ENCODE results near the gene RAB20. TPM values are rescaled to one million over a fixed set of nuclear protein-coding genes. Genes with fewer than 3 reads are reported as not detected.

RAB20 gene
- total and polyA plus RNA-seq, 2 experiments from 2014 or later: 2.7 to 6.4 TPM

- peak overlapping the region; percentile 99 for H2AFZ ChIP-seq
- peak overlapping the region; percentile 100 for H3K4me2 ChIP-seq (ENCODE audit: unreplicated experiment)
Observed at GRCh38 chr13:110562696-110563462, 1.4 kb upstream of the RAB20 start.

GRCh38 chr13:110562036-110562597 lies 595 bp upstream of the RAB20 start:
- TF ChIP-seq EZH2 (IDR thresholded peaks at IDR 0.05; ENCODE audit: insufficient read depth, poor library complexity, severe bottlenecking) (no peak), EZH2phosphoT487 (IDR thresholded peaks at IDR 0.05; ENCODE audit: insufficient read depth, low read depth) (no peak)
- Histone ChIP-seq H3K9ac (peak overlapping the region; percentile 79), H3K27me3 (replicated peaks; ENCODE audit: insufficient read depth) (no peaks in the 10 kb centered on the region), H2AFZ (peak overlapping the region; percentile 99), H3K4me2 (ENCODE audit: unreplicated experiment) (peak overlapping the region; percentile 100), H3K79me2 (ENCODE audit: insufficient read depth) (no peaks in the 10 kb centered on the region), H3F3A (ENCODE audit: insufficient read depth) (peaks cover 27% of the 10 kb centered on the region), H3K4me1 (ENCODE audit: insufficient read depth) (no peaks in the 10 kb centered on the region; the same call in 1 of the 2 replicates), H4K20me1 (ENCODE audit: insufficient read depth) (no peaks in the 10 kb centered on the region), H3K9me2 (ENCODE audit: insufficient read depth) (no peaks in the 10 kb centered on the region), H3K36me3 (ENCODE audit: low read depth) (no peaks in the 10 kb centered on the region), H3K9me3 (ENCODE audit: low read depth) (no peaks in the 10 kb centered on the region), H3K4me3 (peak overlapping the region; percentile 100), H3K27ac (no peak overlapping the region)
- peak; percentile 59 for DNase-seq
- 8 to 10% methylated on average over 24 of the region's 24 CpGs for WGBS, 2 experiments (ENCODE audit: low coverage in 1 of 2, low lambda C conversion rate in 2 of 2, missing lambda C conversion rate in 2 of 2)
- in situ Hi-C loops (cut with MboI): no loop called here

More at GRCh38 chr13:110562696-110563462, 1.4 kb upstream of the RAB20 start:
- 92 to 93% methylated on average over 17 of the region's 17 CpGs for WGBS, 2 experiments (ENCODE audit: low coverage in 1 of 2, low lambda C conversion rate in 2 of 2, missing lambda C conversion rate in 2 of 2)
- Histone ChIP-seq H3F3A (ENCODE audit: insufficient read depth) (peaks cover 27% of the 10 kb centered on the region), H3K36me3 (ENCODE audit: low read depth) (no peaks in the 10 kb centered on the region), H4K20me1 (ENCODE audit: insufficient read depth) (no peaks in the 10 kb centered on the region), H3K27me3 (replicated peaks; ENCODE audit: insufficient read depth) (no peaks in the 10 kb centered on the region), H3K4me1 (ENCODE audit: insufficient read depth) (no peaks in the 10 kb centered on the region; the same call in 1 of the 2 replicates), H3K27ac (no peak overlapping the region), H3K9me3 (ENCODE audit: low read depth) (no peaks in the 10 kb centered on the region), H3K9me2 (ENCODE audit: insufficient read depth) (no peaks in the 10 kb centered on the region), H3K79me2 (ENCODE audit: insufficient read depth) (no peaks in the 10 kb centered on the region), H3K4me3 (peak overlapping the region; percentile 100), H3K9ac (peak overlapping the region; percentile 79; the same call in 1 of the 2 replicates)
- in situ Hi-C loops (cut with MboI): no loop called here
- no peak for TF ChIP-seq EZH2 (IDR thresholded peaks at IDR 0.05; ENCODE audit: insufficient read depth, poor library complexity, severe bottlenecking)
- no peak for TF ChIP-seq EZH2phosphoT487 (IDR thresholded peaks at IDR 0.05; ENCODE audit: insufficient read depth, low read depth)
- DNase-seq: no peak

- Histone ChIP-seq H3K4me3 (peak overlapping the region; percentile 100), H3K9ac (peak overlapping the region; percentile 51), H4K20me1 (ENCODE audit: insufficient read depth) (no peaks in the 10 kb centered on the region), H3K4me1 (ENCODE audit: insufficient read depth) (no peaks in the 10 kb centered on the region; the same call in 1 of the 2 replicates), H3K9me2 (ENCODE audit: insufficient read depth) (no peaks in the 10 kb centered on the region), H3K9me3 (ENCODE audit: low read depth) (no peaks in the 10 kb centered on the region), H3K79me2 (ENCODE audit: insufficient read depth) (no peaks in the 10 kb centered on the region), H3K36me3 (ENCODE audit: low read depth) (no peaks in the 10 kb centered on the region), H3K27me3 (replicated peaks; ENCODE audit: insufficient read depth) (no peaks in the 10 kb centered on the region), H2AFZ (peak overlapping the region; percentile 99), H3F3A (ENCODE audit: insufficient read depth) (peaks cover 27% of the 10 kb centered on the region), H3K27ac (no peak overlapping the region), H3K4me2 (ENCODE audit: unreplicated experiment) (peak overlapping the region; percentile 81)
- 4 to 5% methylated on average over 25 to 29 of the region's 29 CpGs for WGBS, 2 experiments (ENCODE audit: low coverage in 1 of 2, low lambda C conversion rate in 2 of 2, missing lambda C conversion rate in 2 of 2)
- no peak for TF ChIP-seq EZH2 (IDR thresholded peaks at IDR 0.05; ENCODE audit: insufficient read depth, poor library complexity, severe bottlenecking)
- TF ChIP-seq EZH2phosphoT487 (IDR thresholded peaks at IDR 0.05; ENCODE audit: insufficient read depth, low read depth): no peak
- in situ Hi-C loops (cut with MboI): no loop called here
- DNase-seq: peak; percentile 54
Observed at GRCh38 chr13:110560601-110561343, 750 bp downstream of the RAB20 start.

- no peaks in the 10 kb centered on the region for H3K9me3 ChIP-seq (ENCODE audit: low read depth)
- DNase-seq: peak; percentile 20
- H2AFZ ChIP-seq: peak overlapping the region; percentile 31
- H3K27ac ChIP-seq: no peak overlapping the region
- H3F3A ChIP-seq (ENCODE audit: insufficient read depth): peaks cover 27% of the 10 kb centered on the region
- no peaks in the 10 kb centered on the region; the same call in 1 of the 2 replicates for H3K4me1 ChIP-seq (ENCODE audit: insufficient read depth)
- H3K4me2 ChIP-seq (ENCODE audit: unreplicated experiment): peak overlapping the region; percentile 79
- H3K9ac ChIP-seq: no peak overlapping the region
- H3K27me3 ChIP-seq (replicated peaks; ENCODE audit: insufficient read depth): no peaks in the 10 kb centered on the region
- H3K79me2 ChIP-seq (ENCODE audit: insufficient read depth): no peaks in the 10 kb centered on the region
- no peaks in the 10 kb centered on the region for H3K36me3 ChIP-seq (ENCODE audit: low read depth)
- no peaks in the 10 kb centered on the region for H4K20me1 ChIP-seq (ENCODE audit: insufficient read depth)
- TF ChIP-seq EZH2 (IDR thresholded peaks at IDR 0.05; ENCODE audit: insufficient read depth, poor library complexity, severe bottlenecking) (no peak), EZH2phosphoT487 (IDR thresholded peaks at IDR 0.05; ENCODE audit: insufficient read depth, low read depth) (no peak)
- WGBS, 2 experiments (ENCODE audit: low coverage in 1 of 2, low lambda C conversion rate in 2 of 2, missing lambda C conversion rate in 2 of 2): 29 to 41% methylated on average over 6 of the region's 6 CpGs
- H3K9me2 ChIP-seq (ENCODE audit: insufficient read depth): no peaks in the 10 kb centered on the region
- H3K4me3 ChIP-seq: peak overlapping the region; percentile 100
- in situ Hi-C loops (cut with MboI): no loop called here
Observed at GRCh38 chr13:110559986-110560385, 1.5 kb downstream of the RAB20 start.
